ENCODE data around the gene PIAS1. TPM values are rescaled to one million over a fixed set of nuclear protein-coding genes. Genes with fewer than 3 reads are reported as not detected.

PIAS1 gene
- total and polyA plus RNA-seq, 2 donors (not counting 1 experiment from before 2014, with no cell fraction given) = 28.8 to 87.3 TPM

DNA sequence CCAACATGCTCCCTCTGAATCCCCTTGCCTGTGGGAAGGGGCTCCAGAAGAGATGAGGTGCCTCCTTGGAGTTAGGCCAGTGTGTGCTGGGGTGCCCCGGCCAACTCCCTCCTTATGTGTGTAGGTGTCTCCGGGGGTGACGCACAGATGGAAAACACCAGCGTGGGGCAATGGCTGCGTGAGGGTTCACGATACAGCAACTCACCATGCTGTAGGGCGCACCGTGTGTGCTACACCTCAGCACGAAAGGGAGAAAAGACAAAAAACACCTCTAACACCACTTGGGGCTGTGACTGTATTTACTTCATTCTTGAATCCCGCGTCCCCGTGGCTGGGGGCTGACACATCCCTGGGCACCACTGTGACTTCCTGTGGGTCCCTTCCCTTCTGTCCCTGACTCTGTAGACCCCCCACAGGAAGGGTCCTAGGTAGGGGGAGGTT lies 152.6 kb downstream of the PIAS1 start:
- H3K9me3 ChIP-seq (ENCODE audit: control extremely low read depth in 1 of 3, control insufficient read depth in 2 of 3, insufficient read depth in 1 of 3, low read length in 2 of 3) = peaks cover 0 to 7% (median 0%) of the 10 kb centered on the region in 3 donors
- no peak for ATAC-seq (ENCODE audit: low read depth)
- ChIA-PET CTCF (no interaction called here), POLR2A (no interaction called here)
- WGBS (ENCODE audit: insufficient coverage) = 84% methylated on average over 5 of the region's 12 CpGs
- peaks cover 26 to 35% of the 10 kb centered on the region in 2 donors for H3K4me1 ChIP-seq (ENCODE audit: control insufficient read depth in 2 of 2, insufficient read depth in 2 of 2, low read length in 2 of 2)
- no peaks in the 10 kb centered on the region for H3K27me3 ChIP-seq (replicated peaks in 1 of 4; ENCODE audit: control extremely low read depth in 1 of 4, control insufficient read depth in 3 of 4, insufficient read depth in 4 of 4, low read length in 3 of 4)
- H3K9ac ChIP-seq (ENCODE audit: low read length) = no peak overlapping the region
- Mint-ChIP-seq H3K27me3 (no peaks in the 10 kb centered on the region), H3K4me3 (no peak overlapping the region), H3K9me3 (ENCODE audit: insufficient read depth) (no peaks in the 10 kb centered on the region), H3K27ac (no peak overlapping the region), H3K4me1 (peaks cover 27% of the 10 kb centered on the region)
- no peak for TF ChIP-seq EZH2 (IDR thresholded peaks at IDR 0.05; ENCODE audit: borderline replicate concordance, insufficient read depth, low read depth, low read length, poor library complexity, severe bottlenecking)
- TF ChIP-seq, protein P1, sequence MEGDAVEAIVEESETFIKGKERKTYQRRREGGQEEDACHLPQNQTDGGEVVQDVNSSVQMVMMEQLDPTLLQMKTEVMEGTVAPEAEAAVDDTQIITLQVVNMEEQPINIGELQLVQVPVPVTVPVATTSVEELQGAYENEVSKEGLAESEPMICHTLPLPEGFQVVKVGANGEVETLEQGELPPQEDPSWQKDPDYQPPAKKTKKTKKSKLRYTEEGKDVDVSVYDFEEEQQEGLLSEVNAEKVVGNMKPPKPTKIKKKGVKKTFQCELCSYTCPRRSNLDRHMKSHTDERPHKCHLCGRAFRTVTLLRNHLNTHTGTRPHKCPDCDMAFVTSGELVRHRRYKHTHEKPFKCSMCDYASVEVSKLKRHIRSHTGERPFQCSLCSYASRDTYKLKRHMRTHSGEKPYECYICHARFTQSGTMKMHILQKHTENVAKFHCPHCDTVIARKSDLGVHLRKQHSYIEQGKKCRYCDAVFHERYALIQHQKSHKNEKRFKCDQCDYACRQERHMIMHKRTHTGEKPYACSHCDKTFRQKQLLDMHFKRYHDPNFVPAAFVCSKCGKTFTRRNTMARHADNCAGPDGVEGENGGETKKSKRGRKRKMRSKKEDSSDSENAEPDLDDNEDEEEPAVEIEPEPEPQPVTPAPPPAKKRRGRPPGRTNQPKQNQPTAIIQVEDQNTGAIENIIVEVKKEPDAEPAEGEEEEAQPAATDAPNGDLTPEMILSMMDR (IDR thresholded peaks at IDR 0.05) = no peak
- no peak overlapping the region for H2AFZ ChIP-seq (ENCODE audit: insufficient read depth, low read depth, low read length, poor library complexity, severe bottlenecking)
- no peak overlapping the region for H3K4me3 ChIP-seq (ENCODE audit: control extremely low read depth in 1 of 5, extremely low read depth in 1 of 5, insufficient read depth in 1 of 5, low read depth in 2 of 5, low read length in 4 of 5)
- peaks cover 3% of the 10 kb centered on the region for H3K79me2 ChIP-seq (ENCODE audit: control insufficient read depth, insufficient read depth, low read length)
- no peak overlapping the region for H3K27ac ChIP-seq (ENCODE audit: low read length in 2 of 2)
- H3K4me2 ChIP-seq (replicated peaks; ENCODE audit: low read depth, low read length, poor library complexity, severe bottlenecking) = no peak overlapping the region
- H3K36me3 ChIP-seq (replicated peaks in 1 of 2; ENCODE audit: control extremely low read depth in 1 of 2, control insufficient read depth in 1 of 2, extremely low read depth in 1 of 2, insufficient read depth in 2 of 2, low read length in 1 of 2) = peaks cover 0 to 3% of the 10 kb centered on the region in 2 experiments
- intact Hi-C loops (cut with micrococcal nuclease) = no loop called here
- DNase-seq = no peak
- H4K20me1 ChIP-seq (ENCODE audit: control insufficient read depth, insufficient read depth, low read length, poor library complexity, severe bottlenecking) = no peaks in the 10 kb centered on the region

DNA sequence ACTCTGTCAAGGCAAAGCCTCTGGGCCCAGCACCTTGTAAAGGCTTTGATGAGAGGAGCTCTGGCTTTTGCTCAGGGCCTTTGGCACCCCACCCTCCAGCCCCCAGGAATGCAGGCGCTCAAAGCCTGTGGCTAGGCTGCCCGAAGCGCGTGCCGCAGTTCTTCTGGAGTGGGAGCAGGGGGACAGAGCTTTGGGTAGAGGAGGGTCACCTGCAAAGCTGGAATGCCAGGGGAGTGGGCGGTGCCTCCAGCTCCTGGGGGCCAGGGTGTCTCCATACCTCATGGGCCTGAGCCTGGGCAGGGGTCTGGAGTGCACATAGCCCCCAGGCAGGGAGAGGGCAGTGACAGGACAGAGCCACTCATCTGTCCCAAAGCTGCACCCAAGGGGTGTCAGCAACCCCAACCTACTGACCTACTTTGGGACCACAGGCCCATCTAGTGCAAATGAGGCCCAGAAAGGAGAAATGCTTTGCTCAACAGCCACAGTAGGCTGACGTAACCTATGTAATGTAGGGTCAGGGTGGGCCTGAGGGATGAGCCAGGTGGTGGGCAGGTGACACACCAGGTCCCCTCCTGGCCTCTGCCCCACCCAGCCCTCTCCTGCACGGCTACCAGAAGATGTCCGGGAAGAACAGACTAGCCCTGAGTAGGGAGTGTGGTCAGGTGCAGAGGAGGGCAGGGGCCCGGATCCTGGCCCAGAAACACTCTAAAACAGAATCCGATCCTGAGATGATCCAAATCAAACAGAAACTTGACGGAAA lies 153.2 kb downstream of the PIAS1 start:
- 96% methylated on average over 4 of the region's 12 CpGs for WGBS (ENCODE audit: insufficient coverage)
- H3K36me3 ChIP-seq (replicated peaks in 1 of 2; ENCODE audit: control extremely low read depth in 1 of 2, control insufficient read depth in 1 of 2, extremely low read depth in 1 of 2, insufficient read depth in 2 of 2, low read length in 1 of 2) = peaks cover 0 to 3% of the 10 kb centered on the region in 2 experiments
- ATAC-seq (ENCODE audit: low read depth) = no peak

More for the DNA sequence above, 153.2 kb downstream of the PIAS1 start:
- Histone ChIP-seq H3K4me1 (ENCODE audit: control insufficient read depth in 2 of 2, insufficient read depth in 2 of 2, low read length in 2 of 2) (peaks cover 26 to 35% of the 10 kb centered on the region in 2 donors), H3K27me3 (replicated peaks in 1 of 4; ENCODE audit: control extremely low read depth in 1 of 4, control insufficient read depth in 3 of 4, insufficient read depth in 4 of 4, low read length in 3 of 4) (no peaks in the 10 kb centered on the region), H4K20me1 (ENCODE audit: control insufficient read depth, insufficient read depth, low read length, poor library complexity, severe bottlenecking) (no peaks in the 10 kb centered on the region), H2AFZ (ENCODE audit: insufficient read depth, low read depth, low read length, poor library complexity, severe bottlenecking) (no peak overlapping the region), H3K4me2 (replicated peaks; ENCODE audit: low read depth, low read length, poor library complexity, severe bottlenecking) (no peak overlapping the region), H3K9me3 (ENCODE audit: control extremely low read depth in 1 of 3, control insufficient read depth in 2 of 3, insufficient read depth in 1 of 3, low read length in 2 of 3) (peaks cover 0 to 7% (median 0%) of the 10 kb centered on the region in 3 donors), H3K27ac (ENCODE audit: low read length in 2 of 2) (no peak overlapping the region), H3K4me3 (ENCODE audit: control extremely low read depth in 1 of 5, extremely low read depth in 1 of 5, insufficient read depth in 1 of 5, low read depth in 2 of 5, low read length in 4 of 5) (no peak overlapping the region), H3K9ac (ENCODE audit: low read length) (no peak overlapping the region), H3K79me2 (ENCODE audit: control insufficient read depth, insufficient read depth, low read length) (peaks cover 3% of the 10 kb centered on the region)
- DNase-seq = no peak
- ChIA-PET POLR2A (no interaction called here), CTCF (no interaction called here)
- H3K27me3 Mint-ChIP-seq = no peaks in the 10 kb centered on the region
- no peak overlapping the region for H3K4me3 Mint-ChIP-seq
- no peak for TF ChIP-seq EZH2 (IDR thresholded peaks at IDR 0.05; ENCODE audit: borderline replicate concordance, insufficient read depth, low read depth, low read length, poor library complexity, severe bottlenecking)
- TF ChIP-seq, protein P1 (IDR thresholded peaks at IDR 0.05) = no peak
- H3K9me3 Mint-ChIP-seq (ENCODE audit: insufficient read depth) = no peaks in the 10 kb centered on the region
- H3K4me1 Mint-ChIP-seq = peaks cover 27% of the 10 kb centered on the region
- intact Hi-C loops (cut with micrococcal nuclease) = no loop called here
- no peak overlapping the region for H3K27ac Mint-ChIP-seq
